A375 (cell line): ENCODE measurements around the gene DDX31. TPM values are rescaled to one million over a fixed set of nuclear protein-coding genes. Genes with fewer than 3 reads are reported as not detected.

Experiments used
- total RNA-seq: library from RNA; depleted of rRNA; stranded (reverse); fragments of >200 nt; shearing (Covaris generic); gene quantifications from 2 replicates; pipeline ENCODE4 v1.2.3, GENCODE V29; 2014; rRNA removed

DDX31 gene
- total RNA-seq = 20.1 and 30.2 TPM in 2 replicates

GRCh38 chr9:132669698-132670456 is at the start of gene DDX31:
Gene DDX31, minus strand, starts transcription at chr9:132669983. Its CDS starts 49 bp downstream, at chr9:132669934.

GRCh38 chr9:132670457-132671391 is 941 bp upstream of the DDX31 start, which contains the start of gene GTF3C4:
Gene GTF3C4, plus strand, starts transcription at chr9:132670464. Its CDS starts 135 bp downstream, at chr9:132670599.

GRCh38 chr9:132582276-132582785 is 87.5 kb downstream of the DDX31 start, which contains the start of gene BARHL1:
Gene BARHL1, plus strand, starts transcription at chr9:132582606. Its CDS starts 192 bp downstream, at chr9:132582798.

Other genes with a start within 250 kb of the DDX31 start
- gene BARHL1, start 87.4 kb downstream of the DDX31 start, total RNA-seq = not detected in 2 replicates
- 17.5 and 19.3 TPM in 2 replicates for gene GTF3C4, start 481 bp upstream of the DDX31 start, total RNA-seq
- 0.05 and 0.68 TPM in 2 replicates for gene AK8, start 208.3 kb upstream of the DDX31 start, total RNA-seq
- 4.0 and 5.8 TPM in 2 replicates for gene SPACA9, start 208.9 kb upstream of the DDX31 start, total RNA-seq